Keratinocyte (primary cell): ENCODE measurements around the gene CEACAM18.

Source experiments
- EZH2 ChIP-seq: IDR thresholded peaks from one replicate; pipeline ENCODE4 v1.6.1; 2012; ENCODE audit warnings: inconsistent platforms, mild to moderate bottlenecking, low read length, moderate library complexity
- TF ChIP-seq, protein P1 (sequence below), 3 experiments: IDR thresholded peaks in 1 of 3; conservative IDR thresholded peaks in 1 of 3; optimal IDR thresholded peaks in 1 of 3; 2 replicates in 2 of 3; 3 replicates in 1 of 3; pipeline versions ENCODE3 to v1.5.1; 2011; ENCODE audit warnings: low read length in 3 of 3, mild to moderate bottlenecking in 3 of 3, moderate library complexity in 2 of 3, control low read depth in 1 of 3, inconsistent platforms in 1 of 3; ENCODE audit not compliant: insufficient read depth in 2 of 3; ENCODE audit errors: extremely low read depth in 1 of 3

DNA sequence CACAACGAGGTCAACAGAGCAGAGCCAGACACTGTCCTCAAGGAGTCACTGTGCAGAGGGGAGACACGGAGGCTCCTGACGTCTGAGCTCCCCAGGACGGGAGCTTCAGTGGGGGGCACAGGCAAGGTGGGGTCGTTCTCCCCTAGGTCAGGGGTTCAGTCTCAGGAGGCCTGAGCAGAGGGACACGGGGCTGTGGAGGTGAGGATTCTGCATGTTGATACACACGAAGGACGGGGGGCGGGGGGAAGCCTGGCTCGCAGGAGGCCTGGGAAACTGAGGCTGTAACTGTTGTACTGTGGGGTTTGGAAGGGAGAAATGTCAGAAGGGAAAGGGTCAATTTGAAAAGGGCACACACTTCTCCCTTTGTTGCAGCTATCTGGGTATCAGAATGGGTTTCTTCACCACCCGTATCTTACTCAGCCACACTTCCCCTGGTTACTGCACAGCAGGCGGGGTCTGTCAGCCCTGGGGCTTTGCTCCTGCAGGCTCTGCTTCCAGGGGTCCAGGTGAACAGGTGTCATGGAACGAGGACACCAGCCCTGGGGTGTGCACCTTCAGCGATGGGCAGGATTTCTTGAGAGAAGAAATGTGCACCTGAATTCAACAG lies 19.3 kb upstream of the CEACAM18 start:
- TF ChIP-seq, protein P1, sequence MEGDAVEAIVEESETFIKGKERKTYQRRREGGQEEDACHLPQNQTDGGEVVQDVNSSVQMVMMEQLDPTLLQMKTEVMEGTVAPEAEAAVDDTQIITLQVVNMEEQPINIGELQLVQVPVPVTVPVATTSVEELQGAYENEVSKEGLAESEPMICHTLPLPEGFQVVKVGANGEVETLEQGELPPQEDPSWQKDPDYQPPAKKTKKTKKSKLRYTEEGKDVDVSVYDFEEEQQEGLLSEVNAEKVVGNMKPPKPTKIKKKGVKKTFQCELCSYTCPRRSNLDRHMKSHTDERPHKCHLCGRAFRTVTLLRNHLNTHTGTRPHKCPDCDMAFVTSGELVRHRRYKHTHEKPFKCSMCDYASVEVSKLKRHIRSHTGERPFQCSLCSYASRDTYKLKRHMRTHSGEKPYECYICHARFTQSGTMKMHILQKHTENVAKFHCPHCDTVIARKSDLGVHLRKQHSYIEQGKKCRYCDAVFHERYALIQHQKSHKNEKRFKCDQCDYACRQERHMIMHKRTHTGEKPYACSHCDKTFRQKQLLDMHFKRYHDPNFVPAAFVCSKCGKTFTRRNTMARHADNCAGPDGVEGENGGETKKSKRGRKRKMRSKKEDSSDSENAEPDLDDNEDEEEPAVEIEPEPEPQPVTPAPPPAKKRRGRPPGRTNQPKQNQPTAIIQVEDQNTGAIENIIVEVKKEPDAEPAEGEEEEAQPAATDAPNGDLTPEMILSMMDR (optimal IDR thresholded peaks at IDR 0.05 in 1 of 3, IDR thresholded peaks at IDR 0.05 in 1 of 3, conservative IDR thresholded peaks at IDR 0.05 in 1 of 3; ENCODE audit: extremely low read depth in 1 of 3, insufficient read depth in 2 of 3, low read length in 3 of 3) = no peak
- TF ChIP-seq EZH2 = no peak
